ENCODE data around the gene GRM5.

DNA sequence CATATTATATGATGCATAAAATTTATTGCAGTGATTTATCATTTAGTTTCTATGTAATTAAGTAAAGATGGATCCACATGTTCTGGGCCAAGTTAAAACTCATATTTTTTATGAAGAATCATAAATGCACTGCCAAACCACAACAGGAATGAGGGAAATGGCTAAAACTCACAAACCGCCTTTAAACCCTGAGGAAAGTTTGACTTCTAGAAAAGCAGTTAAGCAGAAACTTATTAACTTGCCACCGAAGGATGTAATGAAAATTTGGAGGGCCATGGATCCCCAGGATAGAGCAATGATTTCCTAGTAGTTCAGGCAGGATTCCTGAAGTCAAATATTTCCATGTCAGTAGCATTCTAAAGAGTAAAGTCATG lies 510.0 kb downstream of the GRM5 start:
- TF ChIP-seq CTCF (IDR thresholded peaks at IDR 0.05) (no peak), POLR2A (IDR thresholded peaks at IDR 0.05) (no peak)
